ENCODE data around the gene MAP2.

DNA sequence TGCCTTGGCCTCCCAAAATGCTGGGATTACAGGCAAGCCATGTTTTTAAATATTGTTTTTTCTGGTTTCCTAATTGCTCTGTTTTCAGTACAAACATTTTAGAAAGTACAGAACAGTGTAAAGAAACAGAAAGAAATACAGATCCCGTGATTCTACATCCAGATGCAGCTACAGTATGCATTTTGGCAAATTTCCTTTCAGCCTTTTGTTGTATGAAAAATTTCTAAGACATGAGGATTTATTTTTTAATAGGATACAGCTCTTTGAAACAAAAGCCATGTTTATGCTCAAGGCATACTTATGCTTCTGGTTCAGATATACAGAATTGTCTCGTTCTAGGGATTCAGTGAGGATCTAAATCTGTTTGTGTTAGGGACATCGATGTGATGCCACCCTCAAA, 109.5 kb downstream of the MAP2 start:
- TF ChIP-seq, protein P1, sequence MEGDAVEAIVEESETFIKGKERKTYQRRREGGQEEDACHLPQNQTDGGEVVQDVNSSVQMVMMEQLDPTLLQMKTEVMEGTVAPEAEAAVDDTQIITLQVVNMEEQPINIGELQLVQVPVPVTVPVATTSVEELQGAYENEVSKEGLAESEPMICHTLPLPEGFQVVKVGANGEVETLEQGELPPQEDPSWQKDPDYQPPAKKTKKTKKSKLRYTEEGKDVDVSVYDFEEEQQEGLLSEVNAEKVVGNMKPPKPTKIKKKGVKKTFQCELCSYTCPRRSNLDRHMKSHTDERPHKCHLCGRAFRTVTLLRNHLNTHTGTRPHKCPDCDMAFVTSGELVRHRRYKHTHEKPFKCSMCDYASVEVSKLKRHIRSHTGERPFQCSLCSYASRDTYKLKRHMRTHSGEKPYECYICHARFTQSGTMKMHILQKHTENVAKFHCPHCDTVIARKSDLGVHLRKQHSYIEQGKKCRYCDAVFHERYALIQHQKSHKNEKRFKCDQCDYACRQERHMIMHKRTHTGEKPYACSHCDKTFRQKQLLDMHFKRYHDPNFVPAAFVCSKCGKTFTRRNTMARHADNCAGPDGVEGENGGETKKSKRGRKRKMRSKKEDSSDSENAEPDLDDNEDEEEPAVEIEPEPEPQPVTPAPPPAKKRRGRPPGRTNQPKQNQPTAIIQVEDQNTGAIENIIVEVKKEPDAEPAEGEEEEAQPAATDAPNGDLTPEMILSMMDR (conservative IDR thresholded peaks at IDR 0.05 in 1 of 2, IDR thresholded peaks at IDR 0.05 in 1 of 2; ENCODE audit: extremely low read depth in 1 of 2, insufficient read depth in 1 of 2, low read depth in 1 of 2, low read length in 2 of 2): no peak
- no peak for TF ChIP-seq EZH2 (IDR thresholded peaks at IDR 0.05; ENCODE audit: borderline replicate concordance, low read length)
